HG03135 (cell line): ENCODE data around the gene GOLGA3.
"Not testable (repeated sequence)": the region's sequence is repeated elsewhere in the genome, so short reads cannot be mapped to it uniquely, and the experiment has no call there.

Experiments used
- ATAC-seq: cut with Tn5 transposase; IDR thresholded peaks from one replicate; pipeline ENCODE4 v1.9.1; 2021; ENCODE audit warnings: mild to moderate bottlenecking, moderate library complexity; ENCODE audit not compliant: unreplicated experiment

The GOLGA3 gene

DNA sequence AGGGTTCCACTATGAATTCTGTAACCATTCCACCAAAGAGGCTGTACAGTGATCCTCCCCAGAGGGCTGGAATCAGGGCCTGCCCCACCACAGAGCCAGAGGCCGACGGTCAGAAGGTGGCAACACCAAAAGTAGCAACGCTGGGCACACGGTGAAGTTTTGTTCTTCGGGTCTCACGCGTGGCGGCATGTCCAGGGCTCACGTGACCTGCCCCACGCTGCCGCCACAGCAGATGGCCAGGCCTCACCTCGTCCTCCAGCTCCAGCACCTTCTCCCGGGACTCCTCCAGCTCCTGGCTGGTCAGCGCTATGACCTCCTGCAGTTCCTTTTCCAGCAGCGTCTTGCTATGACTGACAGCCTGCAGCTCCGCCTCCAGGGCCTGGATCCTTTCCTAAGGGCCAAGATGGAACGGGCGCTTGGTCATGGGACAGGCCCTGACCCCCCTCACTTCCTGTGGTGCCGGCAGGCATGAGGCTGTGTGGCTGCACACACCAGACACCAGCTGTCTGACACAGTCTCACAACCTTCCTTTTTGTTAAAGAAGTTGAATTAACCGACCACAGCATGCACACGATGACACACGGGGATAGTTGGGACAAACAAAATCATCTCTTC, 44.6 kb downstream of the GOLGA3 start:
- ATAC-seq, result no peak

DNA sequence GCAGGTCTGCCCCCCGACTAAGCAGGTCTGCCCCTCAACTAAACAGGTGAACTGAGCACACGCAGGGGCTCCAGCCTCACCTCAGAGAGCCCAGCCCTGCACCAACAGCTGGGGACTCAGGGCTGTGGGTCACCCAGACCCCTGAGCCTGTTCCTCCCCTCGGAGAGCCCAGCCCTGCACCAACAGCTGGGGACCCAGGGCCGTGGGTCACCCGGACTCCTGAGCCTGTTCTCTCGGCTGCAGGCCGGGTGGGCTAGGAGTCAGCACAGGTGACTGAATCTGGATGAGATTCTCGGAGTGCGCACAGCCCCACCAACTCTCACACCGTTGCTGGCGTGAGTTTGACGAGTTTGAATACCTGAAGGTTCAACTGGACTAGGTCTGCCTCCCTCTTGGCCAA, 46.7 kb downstream of the GOLGA3 start:
- ATAC-seq, result no peak

DNA sequence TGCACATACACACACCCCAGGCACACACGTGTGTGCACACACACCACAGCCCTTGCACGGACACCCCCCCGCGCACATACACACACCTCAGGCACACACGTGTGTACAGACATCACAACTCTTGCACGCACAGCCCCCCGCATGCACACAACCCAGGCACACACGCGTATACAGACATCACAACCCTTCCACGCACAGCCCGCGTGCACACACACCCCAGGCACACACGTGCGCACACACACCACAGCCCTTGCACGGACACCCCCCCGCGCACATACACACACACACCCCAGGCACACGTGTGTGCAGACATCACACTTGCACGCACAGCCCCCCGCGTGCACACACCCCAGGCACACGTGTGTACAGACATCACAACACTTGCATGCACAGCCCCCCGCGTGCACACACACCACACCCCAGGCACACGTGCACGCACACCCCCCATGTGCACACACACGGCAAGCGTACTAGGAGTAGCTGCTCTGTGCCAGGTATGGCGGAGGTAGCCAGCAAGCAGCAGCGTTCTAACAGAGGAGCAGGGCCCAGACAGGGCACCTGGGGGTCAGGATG, 48.8 kb downstream of the GOLGA3 start:
- no peak for ATAC-seq

DNA sequence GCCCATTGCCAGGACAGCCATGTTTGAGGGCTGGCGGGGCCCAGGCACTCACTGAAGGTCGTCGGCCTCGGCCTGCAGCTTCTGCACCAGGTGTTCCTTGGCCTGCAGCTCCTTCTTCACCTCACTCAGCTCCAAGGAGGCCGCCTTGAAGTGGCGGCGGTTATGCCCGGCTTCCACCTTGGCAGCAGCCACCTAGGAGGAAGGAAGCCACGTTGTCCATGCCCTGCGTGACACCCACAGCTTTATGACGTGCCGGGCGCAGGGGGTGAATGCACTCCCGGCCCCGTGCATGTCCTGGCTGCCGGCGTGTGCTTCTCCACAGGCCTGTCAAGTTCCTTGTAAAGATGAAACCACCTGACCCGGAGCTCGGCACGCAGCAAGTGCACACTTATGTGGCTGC, 51.1 kb downstream of the GOLGA3 start:
- no peak for ATAC-seq

DNA sequence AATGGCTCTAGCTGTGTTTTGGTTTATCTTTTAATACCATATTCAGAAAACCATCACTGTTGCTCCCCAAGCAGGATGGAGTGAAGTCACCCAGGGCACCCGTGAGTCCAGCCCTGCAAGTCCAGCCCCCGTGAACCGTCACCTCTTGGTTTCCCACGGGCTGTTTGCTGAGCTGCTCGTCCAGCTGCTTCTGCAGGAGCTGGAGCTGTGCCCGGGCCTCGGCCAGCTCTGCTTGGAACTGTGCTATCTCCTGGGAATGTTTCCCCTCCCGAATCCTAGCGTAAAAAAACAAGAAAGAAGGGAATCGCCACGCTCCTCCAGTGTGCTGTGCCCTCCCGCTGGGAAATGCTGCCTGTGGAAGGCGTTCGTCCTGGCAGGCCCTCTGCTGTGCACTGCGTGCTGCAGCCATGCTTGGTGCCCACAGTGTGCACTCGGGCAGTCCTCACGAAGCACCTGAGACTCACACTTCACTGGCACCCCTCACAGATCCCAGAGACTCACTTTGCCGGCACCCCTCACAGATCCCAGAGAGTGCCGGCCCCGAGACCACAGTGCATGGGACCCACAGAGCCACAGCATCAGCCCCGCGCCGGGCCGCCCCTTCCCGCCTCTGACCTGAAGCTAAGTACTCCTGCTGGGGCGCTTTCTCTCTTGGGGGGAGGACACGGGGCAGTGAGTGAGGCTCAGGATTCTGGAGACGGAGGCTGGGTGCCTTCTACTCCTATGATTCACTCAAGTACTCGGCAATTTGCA, 51.7 kb downstream of the GOLGA3 start:
- no peak for ATAC-seq

DNA sequence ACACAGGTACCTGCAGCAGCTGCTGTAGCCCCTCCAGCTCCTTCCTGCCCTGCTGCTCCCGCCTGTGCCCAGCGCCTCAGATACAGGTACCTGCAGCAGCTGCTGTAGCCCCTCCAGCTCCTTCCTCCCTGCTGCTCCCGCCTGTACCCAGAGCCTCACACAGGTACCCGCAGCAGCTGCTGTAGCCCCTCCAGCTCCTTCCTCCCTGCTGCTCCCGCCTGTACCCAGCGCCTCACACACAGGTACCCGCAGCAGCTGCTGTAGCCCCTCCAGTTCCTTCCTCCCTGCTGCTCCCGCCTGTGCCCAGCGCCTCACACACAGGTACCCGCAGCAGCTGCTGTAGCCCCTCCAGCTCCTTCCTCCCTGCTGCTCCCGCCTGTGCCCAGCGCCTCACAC, 52.4 kb downstream of the GOLGA3 start:
- ATAC-seq, result not testable (repeated sequence)

DNA sequence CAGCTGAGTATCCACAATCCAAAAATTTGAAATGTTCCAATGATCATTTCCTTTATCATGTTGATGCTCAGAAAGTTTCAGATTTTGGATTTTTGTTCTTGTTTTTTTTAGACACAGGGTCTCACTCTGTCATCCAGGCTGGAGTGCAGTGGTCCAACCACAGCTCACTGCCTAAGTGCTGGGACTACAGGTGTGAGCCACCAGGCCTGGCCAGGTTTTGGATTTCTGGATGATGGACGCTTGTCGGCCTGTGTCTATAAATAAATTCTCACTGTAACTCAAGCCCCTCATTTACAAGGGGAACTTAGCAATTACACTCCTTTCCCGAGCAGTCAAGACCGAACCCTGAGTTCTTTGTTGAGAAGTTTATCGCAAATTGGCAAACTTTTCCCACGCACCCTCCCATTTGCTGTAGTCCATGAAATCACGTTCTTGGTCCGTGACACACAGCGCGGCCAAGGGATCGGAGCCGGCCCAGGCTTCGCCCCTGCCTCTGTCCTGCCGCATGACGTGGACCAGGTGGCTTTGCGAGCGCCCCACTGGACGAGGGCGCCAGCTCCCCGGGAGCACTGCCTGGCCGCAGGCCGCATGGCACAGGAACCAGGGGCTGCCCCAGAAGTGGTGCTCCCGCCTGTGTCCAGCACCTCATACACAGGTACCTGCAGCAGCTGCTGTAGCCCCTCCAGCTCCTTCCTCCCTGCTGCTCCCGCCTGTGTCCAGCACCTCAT, 53.0 kb downstream of the GOLGA3 start:
- ATAC-seq, result no peak

DNA sequence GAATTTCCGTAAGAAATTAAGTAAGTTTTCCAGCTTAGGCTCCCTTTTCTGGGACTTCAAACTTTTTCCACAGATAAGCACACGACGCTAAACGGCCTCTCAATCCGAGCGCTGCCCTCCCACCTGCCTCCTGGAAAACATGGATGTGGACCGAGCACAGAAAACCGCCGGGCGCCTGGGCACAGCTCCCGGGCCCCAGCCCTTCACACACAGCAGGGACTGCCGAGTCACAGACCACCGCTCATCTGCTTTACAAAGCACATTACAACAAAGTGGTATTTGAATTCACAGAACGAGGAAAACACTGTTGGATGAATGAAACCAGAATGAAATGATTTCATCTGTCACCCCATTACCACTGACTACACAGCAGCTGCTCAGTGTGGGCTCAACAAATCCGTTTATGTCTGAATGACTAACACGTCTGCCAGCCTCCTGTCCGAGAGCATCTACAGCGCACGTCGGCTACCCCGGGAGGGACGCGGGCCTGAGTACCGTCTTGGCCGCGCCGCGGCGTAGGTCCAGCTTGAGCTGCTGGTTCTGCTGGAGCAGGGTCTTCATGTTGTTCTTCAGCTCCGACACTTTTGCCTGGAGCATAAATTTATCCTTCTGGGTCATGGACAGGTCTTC, 53.9 kb downstream of the GOLGA3 start:
- no peak for ATAC-seq

DNA sequence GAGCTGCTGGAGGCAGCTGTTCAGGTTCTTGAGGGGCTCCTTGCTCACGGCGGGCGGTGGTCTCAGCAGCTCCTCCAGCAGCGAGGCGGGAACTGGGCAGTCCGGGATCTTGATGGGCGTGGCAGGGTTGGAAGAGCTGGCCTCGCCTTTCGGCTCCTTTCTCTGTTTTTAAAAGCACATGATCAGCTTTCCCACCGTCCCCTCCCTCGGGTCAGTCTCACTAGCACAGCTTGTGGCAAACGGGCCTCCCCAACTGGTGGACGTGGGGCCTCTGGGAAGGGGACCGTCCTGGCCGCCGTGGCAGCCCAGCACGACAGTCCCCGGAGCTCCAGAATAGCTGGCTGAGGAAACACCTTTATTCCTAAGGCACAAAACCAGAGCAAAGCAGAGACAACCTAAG, 54.5 kb downstream of the GOLGA3 start:
- no peak for ATAC-seq

DNA sequence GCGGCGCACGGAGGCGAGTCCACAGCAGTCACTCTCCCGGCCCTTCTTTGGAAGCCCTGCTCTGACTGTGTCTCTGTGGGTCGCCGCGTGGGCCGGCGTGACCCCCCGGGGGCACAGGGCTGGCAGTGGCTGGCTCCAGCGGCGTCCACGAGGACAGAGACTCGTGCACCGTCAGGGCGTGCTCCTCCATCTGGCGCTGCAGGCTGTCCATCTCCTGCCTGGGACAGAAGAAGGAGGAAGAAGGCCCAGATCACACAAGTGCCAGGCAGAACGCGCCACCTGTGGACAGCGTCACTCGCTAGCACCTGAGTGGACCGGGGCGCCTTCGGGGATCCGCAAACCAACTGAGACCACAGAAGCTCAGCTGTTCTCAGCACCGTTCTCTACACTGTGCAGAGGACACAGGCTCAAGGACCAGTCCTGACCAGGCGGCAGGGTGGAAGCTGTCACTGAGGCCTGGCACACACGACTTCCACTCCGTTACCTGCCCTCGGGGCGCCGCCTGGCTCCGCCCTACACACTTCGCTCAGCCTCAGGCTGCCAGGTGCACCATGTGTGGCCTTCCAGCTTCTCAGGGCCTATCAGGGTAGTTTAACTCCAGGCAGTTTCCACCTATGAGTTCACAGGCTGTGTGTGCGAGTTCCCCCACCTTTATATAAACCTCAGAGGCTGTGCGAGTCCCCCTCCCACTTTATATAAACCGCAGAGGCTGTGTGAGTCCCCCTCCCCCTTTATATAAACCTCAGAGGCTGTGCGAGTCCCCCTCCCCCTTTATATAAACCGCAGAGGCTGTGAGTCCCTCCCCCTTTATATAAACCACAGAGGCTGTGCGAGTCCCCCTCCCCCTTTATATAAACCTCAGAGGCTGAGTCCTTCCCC, 55.4 kb downstream of the GOLGA3 start:
- ATAC-seq, result no peak

DNA sequence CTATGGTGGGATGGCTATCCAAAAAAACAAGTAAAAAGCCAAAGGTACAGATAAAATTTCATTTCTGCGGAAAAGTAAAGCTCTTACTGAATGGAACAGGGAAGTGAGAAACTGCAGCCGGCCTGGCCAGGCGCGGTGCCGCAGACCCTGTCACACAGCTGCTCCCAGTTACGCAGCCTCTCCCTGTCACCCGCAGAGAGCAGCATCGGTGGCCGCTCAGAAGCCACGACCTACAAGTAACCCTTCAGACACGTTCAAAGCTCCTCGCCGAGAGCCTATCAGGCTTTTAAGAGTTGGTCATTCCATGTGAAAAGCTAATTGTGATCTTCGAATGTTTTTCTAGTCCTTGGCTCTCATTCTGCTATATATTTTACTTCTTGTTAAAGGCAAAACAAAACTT, 56.1 kb downstream of the GOLGA3 start:
- no peak for ATAC-seq

DNA sequence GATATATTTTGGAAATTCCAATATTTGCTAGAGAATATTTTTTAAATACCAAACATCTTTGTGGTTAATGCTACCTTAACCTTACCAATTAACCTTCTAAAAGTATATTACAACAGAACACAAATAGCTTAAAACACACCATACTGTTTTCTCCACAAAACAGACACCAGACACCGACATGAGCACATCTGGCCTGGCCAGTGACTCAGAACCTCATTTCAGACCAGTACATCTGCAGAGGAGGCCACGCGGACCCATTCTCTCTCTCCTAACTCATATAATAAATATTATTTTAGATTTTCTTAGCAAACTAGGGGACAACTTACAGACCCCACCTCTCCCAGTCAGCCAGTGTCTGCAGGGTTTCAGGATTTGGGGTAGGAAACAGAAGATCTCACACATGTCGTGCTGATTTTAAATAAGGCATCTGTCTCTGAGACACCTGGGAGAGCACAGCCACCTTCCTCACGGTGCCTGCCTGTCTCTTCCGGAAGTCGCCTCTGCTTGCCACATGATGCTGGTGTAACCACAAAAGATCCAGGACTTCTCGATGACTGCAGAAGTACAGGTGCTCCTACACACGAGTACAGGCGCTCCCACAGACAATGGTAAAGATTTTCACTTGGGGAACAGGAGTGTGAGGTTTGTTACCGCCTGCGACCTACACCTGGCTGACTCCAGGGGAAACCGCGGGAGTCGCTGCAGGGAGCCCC, 57.4 kb downstream of the GOLGA3 start:
- peak; percentile 48 for ATAC-seq

DNA sequence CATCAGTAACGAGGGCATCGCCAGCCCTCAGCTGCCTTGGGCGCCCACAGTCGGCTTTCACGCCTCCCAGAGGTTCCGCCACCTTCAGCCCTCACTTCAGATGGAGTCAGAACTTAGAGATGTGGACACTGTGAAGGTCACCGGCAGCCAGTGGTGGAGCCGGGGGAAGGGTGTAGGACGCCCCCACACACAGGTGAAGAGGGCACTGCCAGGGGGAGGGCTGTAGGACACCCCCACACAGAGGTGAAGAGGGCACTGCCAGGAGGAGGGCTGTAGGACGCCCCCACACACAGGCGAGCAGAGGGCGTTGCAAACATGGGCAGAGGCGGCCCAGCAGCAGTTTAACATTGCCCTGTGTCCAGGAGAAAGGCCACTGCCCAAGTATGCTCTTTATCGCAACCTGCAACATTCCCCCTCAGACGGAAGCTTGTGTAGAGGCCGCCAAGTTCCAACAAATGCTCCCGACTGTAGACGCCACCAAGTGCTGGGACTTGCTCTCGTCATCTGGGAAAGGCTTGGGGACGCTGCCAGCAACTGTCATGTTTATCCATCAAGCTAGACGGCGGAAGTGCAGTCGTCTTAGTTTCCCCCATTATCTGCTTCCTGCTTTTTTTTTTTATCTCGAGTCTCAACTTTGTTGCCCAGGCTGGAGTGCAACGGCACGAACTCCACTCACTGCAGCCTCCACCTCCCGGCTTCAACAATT, 62.1 kb downstream of the GOLGA3 start:
- ATAC-seq, result no peak

DNA sequence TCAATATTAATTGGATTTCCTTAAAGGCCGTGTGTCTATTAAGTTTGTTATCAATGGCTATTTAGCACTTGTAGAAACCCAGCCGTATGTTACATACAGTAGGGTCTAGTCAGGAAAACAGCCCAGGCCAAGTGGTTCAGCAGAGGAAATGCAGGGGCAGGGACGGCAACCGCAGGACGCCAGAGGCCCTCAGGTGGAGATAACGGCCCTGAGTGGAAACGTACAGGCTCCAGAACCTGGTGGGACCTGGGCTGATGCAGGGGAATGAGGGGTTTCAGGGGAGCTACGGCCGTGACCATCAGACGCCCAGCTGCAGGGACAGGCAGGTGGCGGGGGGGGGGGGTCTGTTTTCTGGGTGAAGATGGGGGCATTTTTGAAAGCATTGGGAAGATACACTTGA, 63.3 kb downstream of the GOLGA3 start:
- ATAC-seq, result no peak

DNA sequence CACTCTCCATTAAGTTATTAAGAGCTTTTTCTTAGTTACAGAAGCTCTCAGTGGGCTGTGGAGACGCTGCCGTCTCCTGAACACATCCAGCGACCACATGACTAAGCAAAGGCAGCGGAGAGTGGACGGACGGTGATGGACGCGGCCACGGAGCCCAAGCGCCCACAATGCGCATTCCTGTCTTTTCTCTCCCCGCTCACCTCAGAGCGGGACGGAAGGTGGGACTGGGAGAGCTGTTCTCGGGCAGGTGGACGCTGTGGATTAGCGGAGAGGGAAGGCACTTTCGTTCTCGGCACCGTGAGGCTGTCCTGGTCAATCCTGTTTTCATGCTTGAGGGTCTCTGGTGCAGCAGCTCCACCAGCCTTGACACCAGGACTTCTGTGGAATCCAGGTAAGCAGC, 64.4 kb downstream of the GOLGA3 start:
- ATAC-seq, result no peak

DNA sequence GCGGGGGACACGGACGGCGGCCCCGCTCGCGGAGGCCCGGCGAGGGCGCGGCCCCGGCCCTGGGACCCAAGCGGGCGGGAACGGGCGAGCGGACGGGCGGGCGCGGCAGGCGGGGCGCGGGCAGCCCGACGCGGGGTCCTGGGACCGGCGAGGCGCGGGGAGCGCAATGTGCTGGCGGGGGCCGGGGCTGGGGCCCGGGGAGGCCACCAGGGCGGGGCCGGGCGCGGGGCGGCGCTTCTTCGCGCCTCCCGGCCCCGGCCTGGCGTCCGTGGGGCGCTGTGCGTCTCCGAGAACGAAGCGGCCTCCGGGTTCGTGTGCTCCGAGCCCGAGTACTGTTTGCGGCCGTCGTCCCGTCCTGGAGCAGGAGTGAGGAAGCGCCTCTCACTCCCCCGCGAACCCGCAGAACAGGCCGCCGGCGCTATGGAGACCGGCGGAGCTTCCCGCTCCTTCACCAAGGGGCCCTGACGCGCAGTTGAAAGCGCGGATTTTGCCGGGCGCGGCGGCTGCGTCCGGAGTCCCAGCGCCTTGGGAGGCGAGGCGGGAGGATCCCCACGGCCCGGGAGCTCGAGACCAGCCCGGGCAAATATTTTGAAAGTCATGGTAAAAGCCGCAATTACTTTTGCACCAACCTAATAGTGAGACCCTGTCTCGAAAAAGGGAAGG, 66.6 kb downstream of the GOLGA3 start:
- peak; percentile 77 for ATAC-seq

DNA sequence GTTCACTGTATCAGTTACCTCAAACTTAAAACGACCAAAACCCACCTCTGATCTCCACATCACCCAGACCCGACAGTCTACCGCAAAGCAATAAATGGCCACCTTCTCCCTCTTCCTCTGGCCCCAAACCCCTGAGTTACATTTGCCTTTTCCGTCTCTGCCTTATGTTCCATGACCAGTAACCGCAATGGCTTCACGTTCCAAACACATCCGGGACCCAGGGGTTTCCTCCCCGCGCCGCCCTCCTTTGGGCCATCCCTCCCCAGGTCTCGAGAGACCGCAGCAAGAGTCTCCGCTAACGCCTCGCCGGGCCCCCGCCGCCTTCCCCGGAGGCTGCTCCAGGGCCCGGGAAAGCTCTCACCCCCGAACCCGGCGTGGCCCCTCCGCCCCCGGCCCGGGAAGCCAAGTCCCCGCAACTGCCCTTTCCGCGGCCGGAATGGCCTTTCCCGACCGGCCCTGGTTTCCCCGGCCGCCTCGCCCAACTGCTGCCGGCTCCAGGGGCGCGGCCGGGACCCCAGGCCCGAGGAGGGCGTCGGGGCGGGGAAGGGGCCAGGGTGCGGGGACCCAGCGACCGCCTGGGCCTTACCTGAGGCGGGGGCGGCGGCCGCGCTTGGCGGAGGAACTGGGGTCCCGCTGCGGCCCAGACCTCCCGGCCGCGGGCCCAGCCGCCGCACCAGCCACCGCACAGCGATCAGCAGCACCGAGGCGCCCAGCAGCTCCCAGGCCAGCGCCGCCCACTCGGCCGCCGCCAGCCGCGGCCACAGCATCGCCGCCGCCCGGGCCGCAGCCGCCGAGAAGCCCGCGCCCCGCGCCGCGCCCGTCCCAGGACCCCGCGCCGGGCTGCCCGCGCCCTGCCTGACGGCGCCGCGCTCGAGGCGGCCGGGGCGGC, 67.4 kb downstream of the GOLGA3 start, which contains the start of gene ANKLE2:
ANKLE2 (minus strand) TSS at position 801 of the 889 bp plus-strand sequence; CDS start at position 767, 34 bp downstream.
- peak; percentile 39 for ATAC-seq
